Trophoblast cell (in vitro differentiated cells and primary cell): ENCODE results near the gene MED29.

Experiments
- DNase-seq, 2 donors: peaks; one replicate each; pipeline ENCODE4 v3.0.0-alpha.2; 2016
- H2AFZ ChIP-seq: 2 replicates; pipeline ENCODE4 v1.6.1; 2013; ENCODE audit warnings: low read length, moderate library complexity, mild to moderate bottlenecking; ENCODE audit not compliant: insufficient read depth, poor library complexity
- H2AK5ac ChIP-seq: 2 replicates; pipeline ENCODE4 v1.6.1; 2013; ENCODE audit warnings: mild to moderate bottlenecking, low read length
- H2BK120ac ChIP-seq: 2 replicates; pipeline ENCODE4 v1.6.1; 2013; ENCODE audit warnings: low read length, mild to moderate bottlenecking, moderate library complexity; ENCODE audit not compliant: insufficient read depth, poor library complexity
- H2BK12ac ChIP-seq: 2 replicates; pipeline ENCODE4 v1.6.1; 2013; ENCODE audit warnings: mild to moderate bottlenecking, low read length, moderate library complexity
- H2BK5ac ChIP-seq: 2 replicates; pipeline ENCODE4 v1.6.1; 2013; ENCODE audit warnings: low read length, low read depth, moderate library complexity, mild to moderate bottlenecking; ENCODE audit not compliant: poor library complexity
- H3K14ac ChIP-seq: 2 replicates; pipeline ENCODE4 v1.6.1; 2013; ENCODE audit warnings: mild to moderate bottlenecking, low read length
- H3K18ac ChIP-seq: 2 replicates; pipeline ENCODE4 v1.6.1; 2013; ENCODE audit warnings: mild to moderate bottlenecking, low read length
- H3K23ac ChIP-seq: 2 replicates; pipeline ENCODE4 v1.6.1; 2013; ENCODE audit warnings: low read length
- H3K27ac ChIP-seq: 2 replicates; pipeline ENCODE4 v1.5.1; 2013; ENCODE audit warnings: low read depth, mild to moderate bottlenecking, inconsistent platforms, low read length, moderate library complexity
- H3K27me3 ChIP-seq: 2 replicates; pipeline ENCODE4 v1.6.1; 2013; ENCODE audit warnings: inconsistent platforms, mild to moderate bottlenecking, low read length, moderate library complexity; ENCODE audit not compliant: insufficient read depth
- H3K36me3 ChIP-seq, 2 experiments: 1 replicate in 1 of 2; 2 replicates in 1 of 2; pipeline ENCODE4 v1.6.1; 2013; ENCODE audit warnings: low read length in 2 of 2, mild to moderate bottlenecking in 2 of 2, moderate library complexity in 1 of 2; ENCODE audit not compliant: insufficient read depth in 2 of 2, control insufficient read depth in 1 of 2
- H3K4ac ChIP-seq: 2 replicates; pipeline ENCODE4 v1.6.1; 2013; ENCODE audit warnings: low read depth, mild to moderate bottlenecking, low read length, moderate library complexity
- H3K4me1 ChIP-seq, 2 experiments: 1 replicate in 1 of 2; 2 replicates in 1 of 2; pipeline ENCODE4 v1.6.1; 2013; ENCODE audit warnings: low read length in 2 of 2, mild to moderate bottlenecking in 2 of 2, moderate library complexity in 1 of 2; ENCODE audit not compliant: insufficient read depth in 2 of 2, control insufficient read depth in 1 of 2
- H3K4me2 ChIP-seq: 2 replicates; pipeline ENCODE4 v1.6.1; 2013; ENCODE audit warnings: inconsistent platforms, mild to moderate bottlenecking, low read length, moderate library complexity
- H3K4me3 ChIP-seq: 2 replicates; pipeline ENCODE4 v1.5.1; 2013; ENCODE audit warnings: mild to moderate bottlenecking, low read depth, low read length, inconsistent platforms
- H3K79me1 ChIP-seq: one replicate; pipeline ENCODE4 v1.6.1; 2013; ENCODE audit warnings: low read length
- H3K79me2 ChIP-seq: 2 replicates; pipeline ENCODE4 v1.6.1; 2013; ENCODE audit warnings: low read length, mild to moderate bottlenecking; ENCODE audit not compliant: control insufficient read depth, insufficient read depth, poor library complexity
- H3K9ac ChIP-seq: 2 replicates; pipeline ENCODE4 v1.6.1; 2013; ENCODE audit warnings: mild to moderate bottlenecking, low read length
- H3K9me3 ChIP-seq: 2 replicates; pipeline ENCODE4 v1.6.1; 2013; ENCODE audit warnings: low read depth, mild to moderate bottlenecking, control low read depth, inconsistent platforms, low read length; ENCODE audit not compliant: insufficient read depth
- H4K12ac ChIP-seq: 2 replicates; pipeline ENCODE4 v1.6.1; 2013; ENCODE audit warnings: low read depth, mild to moderate bottlenecking, low read length, moderate library complexity
- H4K8ac ChIP-seq: 2 replicates; pipeline ENCODE4 v1.6.1; 2013; ENCODE audit warnings: low read depth, mild to moderate bottlenecking, low read length, moderate library complexity
- H4K91ac ChIP-seq: one replicate; pipeline ENCODE4 v1.6.1; 2013; ENCODE audit warnings: low read depth, mild to moderate bottlenecking, low read length, moderate library complexity
- whole genome bisulfite sequencing: extraction: QIAGEN DNeasy Blood & Tissue Kit; methylation state at CpG from one replicate; pipeline ENCODE4 v1.1.7; 2013; ENCODE audit warnings: missing lambda C conversion rate; ENCODE audit not compliant: insufficient read length, insufficient coverage; ENCODE audit errors: extremely low coverage; 5-methylcytosine and 5-hydroxymethylcytosine counted together

Gene MED29

DNA sequence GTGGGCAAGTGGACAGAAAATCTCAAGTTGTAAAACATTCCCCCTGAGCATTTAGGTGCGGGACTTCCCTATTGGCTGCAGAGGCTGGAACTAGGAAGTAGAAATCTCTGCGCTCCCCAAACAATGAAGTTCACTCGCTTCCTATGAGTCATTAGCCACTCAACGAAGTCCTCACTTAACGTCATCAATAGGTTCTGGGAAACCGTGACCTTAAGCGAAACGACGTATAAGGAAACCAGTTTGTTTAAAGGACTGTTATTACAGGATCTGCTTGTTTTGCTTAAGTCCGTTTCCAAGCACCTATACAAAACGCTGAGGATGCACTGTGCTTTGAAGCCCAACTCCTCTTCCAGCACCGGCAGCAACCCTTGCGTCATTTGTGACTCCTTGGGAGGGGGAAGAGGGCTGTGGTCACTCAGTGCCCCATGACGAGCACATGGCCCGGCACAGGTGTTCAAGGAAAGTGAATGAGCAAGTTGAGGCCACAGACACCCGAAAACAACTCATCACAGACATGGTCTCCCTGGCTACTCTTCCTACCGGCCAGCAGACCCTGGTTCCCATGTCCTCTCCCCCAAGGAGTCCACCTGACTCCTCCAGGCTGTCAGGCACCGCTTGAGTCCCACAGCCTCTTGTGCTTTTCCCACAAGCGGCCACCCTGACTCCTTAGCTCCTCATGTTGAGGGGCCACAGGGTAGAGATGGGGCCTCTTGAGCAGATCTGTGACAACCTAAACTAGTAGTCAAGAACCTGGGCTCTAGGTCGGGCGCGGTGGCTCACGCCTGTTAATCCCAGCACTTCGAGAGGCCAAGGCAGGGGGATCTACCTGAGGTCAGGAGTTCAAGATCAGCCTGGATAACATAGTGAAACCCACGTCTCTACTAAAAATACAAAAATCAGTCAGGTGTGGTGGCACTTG lies 39.8 kb downstream of the MED29 start:
- no peaks in the 10 kb centered on the region for H3K9me3 ChIP-seq
- no peak overlapping the region for H2AK5ac ChIP-seq
- H3K27ac ChIP-seq: peak overlapping the region; percentile 4
- no peak overlapping the region for H3K18ac ChIP-seq
- peaks cover 13 to 26% of the 10 kb centered on the region in 2 experiments for H3K4me1 ChIP-seq
- no peak overlapping the region for H2BK120ac ChIP-seq
- no CpG with 5 or more reads among the region's 25 CpGs for WGBS
- H3K23ac ChIP-seq: no peak overlapping the region
- H2BK12ac ChIP-seq: no peak overlapping the region
- H3K14ac ChIP-seq: no peak overlapping the region
- no peak overlapping the region for H3K4me3 ChIP-seq
- peak; percentile 86 to 93 for DNase-seq
- no peak overlapping the region for H2BK5ac ChIP-seq
- no peaks in the 10 kb centered on the region for H3K27me3 ChIP-seq
- H3K79me2 ChIP-seq: peaks cover 8% of the 10 kb centered on the region
- no peak overlapping the region for H2AFZ ChIP-seq
- no peak overlapping the region for H4K8ac ChIP-seq
- no peak overlapping the region for H3K4me2 ChIP-seq
- no peak overlapping the region for H3K4ac ChIP-seq
- H4K91ac ChIP-seq: no peak overlapping the region
- H4K12ac ChIP-seq: no peak overlapping the region
- H3K79me1 ChIP-seq: peaks cover 14% of the 10 kb centered on the region
- H3K9ac ChIP-seq: no peak overlapping the region
- H3K36me3 ChIP-seq: peaks cover 22 to 26% of the 10 kb centered on the region in 2 experiments

DNA sequence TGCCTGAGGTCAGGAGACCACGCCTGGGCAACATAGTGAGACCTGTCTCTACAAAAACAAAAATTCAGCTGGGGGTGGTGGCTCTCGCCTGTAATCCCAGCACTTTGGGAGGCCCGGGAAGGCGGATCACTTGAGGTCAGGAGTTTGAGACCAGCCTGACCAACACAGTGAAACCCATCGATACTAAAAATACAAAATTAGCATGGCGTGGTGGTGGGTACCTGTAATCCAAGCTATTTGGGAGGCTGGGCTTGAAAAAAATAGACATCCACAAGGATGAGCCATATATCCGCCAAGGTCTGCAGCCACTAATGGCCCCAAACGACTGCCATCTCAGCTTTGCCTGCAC lies 41.5 kb downstream of the MED29 start:
- no peak overlapping the region for H3K14ac ChIP-seq
- H3K79me1 ChIP-seq: peaks cover 16% of the 10 kb centered on the region
- no peak overlapping the region for H4K8ac ChIP-seq
- no peak for DNase-seq
- H3K79me2 ChIP-seq: peaks cover 10% of the 10 kb centered on the region
- no CpG with 5 or more reads among the region's 8 CpGs for WGBS
- H2BK120ac ChIP-seq: no peak overlapping the region
- no peak overlapping the region for H3K18ac ChIP-seq
- no peak overlapping the region for H2BK12ac ChIP-seq
- H2BK5ac ChIP-seq: no peak overlapping the region
- H3K27ac ChIP-seq: no peak overlapping the region
- no peak overlapping the region for H4K91ac ChIP-seq
- H3K4me3 ChIP-seq: no peak overlapping the region
- no peak overlapping the region for H3K23ac ChIP-seq
- H3K4me2 ChIP-seq: no peak overlapping the region
- no peak overlapping the region for H2AFZ ChIP-seq
- H3K4ac ChIP-seq: no peak overlapping the region
- H3K9me3 ChIP-seq: no peaks in the 10 kb centered on the region
- H3K36me3 ChIP-seq: peaks cover 22 to 26% of the 10 kb centered on the region in 2 experiments
- no peak overlapping the region for H2AK5ac ChIP-seq
- H4K12ac ChIP-seq: no peak overlapping the region
- no peaks in the 10 kb centered on the region for H3K27me3 ChIP-seq
- H3K9ac ChIP-seq: no peak overlapping the region
- peaks cover 17 to 27% of the 10 kb centered on the region in 2 experiments for H3K4me1 ChIP-seq

DNA sequence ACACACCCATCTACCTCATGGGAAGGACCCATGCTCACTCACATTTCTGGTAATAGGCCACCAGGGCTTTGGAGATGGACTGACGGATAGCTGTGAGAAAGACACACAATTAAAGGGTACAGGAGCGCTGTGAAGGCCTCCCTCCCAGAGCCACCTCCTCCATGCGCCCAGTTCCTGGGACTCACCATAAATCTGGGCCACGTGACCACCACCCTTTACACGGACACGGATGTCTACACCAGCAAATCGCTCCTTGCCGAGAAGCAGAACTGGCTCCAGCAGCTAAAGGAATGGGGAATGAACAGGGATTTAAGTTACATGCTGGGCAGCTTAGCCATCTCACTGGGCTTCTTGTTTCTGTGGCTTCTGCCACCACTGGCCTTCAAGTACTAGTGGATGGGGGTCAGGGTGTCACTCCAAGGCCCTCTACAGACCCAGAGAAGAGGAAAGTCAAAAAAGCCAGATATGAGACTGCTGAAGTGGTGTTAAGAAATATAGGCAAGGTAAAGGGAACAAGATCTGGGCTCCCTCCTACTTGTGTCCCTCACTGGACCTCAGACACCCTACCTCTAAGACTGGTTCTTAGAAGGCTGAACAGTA lies 42.4 kb downstream of the MED29 start:
- H3K9ac ChIP-seq: no peak overlapping the region
- DNase-seq: no peak
- H3K9me3 ChIP-seq: no peaks in the 10 kb centered on the region
- H3K36me3 ChIP-seq: peaks cover 22 to 26% of the 10 kb centered on the region in 2 experiments
- no CpG with 5 or more reads among the region's 8 CpGs for WGBS
- H2BK12ac ChIP-seq: no peak overlapping the region
- H3K27ac ChIP-seq: no peak overlapping the region
- peaks cover 11 to 24% of the 10 kb centered on the region in 2 experiments for H3K4me1 ChIP-seq
- no peak overlapping the region for H4K12ac ChIP-seq
- peaks cover 10% of the 10 kb centered on the region for H3K79me1 ChIP-seq
- H3K23ac ChIP-seq: no peak overlapping the region
- H2BK5ac ChIP-seq: no peak overlapping the region
- H3K79me2 ChIP-seq: peaks cover 10% of the 10 kb centered on the region
- peak overlapping the region; percentile 4 for H3K4ac ChIP-seq
- no peak overlapping the region for H3K18ac ChIP-seq
- no peak overlapping the region for H3K4me3 ChIP-seq
- no peak overlapping the region for H3K14ac ChIP-seq
- H3K4me2 ChIP-seq: no peak overlapping the region
- H4K8ac ChIP-seq: no peak overlapping the region
- H4K91ac ChIP-seq: no peak overlapping the region
- no peak overlapping the region for H2AFZ ChIP-seq
- no peak overlapping the region for H2AK5ac ChIP-seq
- no peaks in the 10 kb centered on the region for H3K27me3 ChIP-seq
- no peak overlapping the region for H2BK120ac ChIP-seq

- Histone ChIP-seq H4K91ac (no peak overlapping the region), H4K8ac (no peak overlapping the region), H3K9ac (peak overlapping the region; percentile 37), H3K4me1 (peaks cover 5 to 18% of the 10 kb centered on the region in 2 experiments), H3K4me3 (peak overlapping the region; percentile 28), H3K4me2 (peak overlapping the region; percentile 88), H3K4ac (peak overlapping the region; percentile 78), H3K79me2 (peaks cover 10% of the 10 kb centered on the region), H2BK5ac (no peak overlapping the region), H3K14ac (no peak overlapping the region), H3K27ac (no peak overlapping the region), H3K18ac (no peak overlapping the region), H4K12ac (no peak overlapping the region), H2BK12ac (no peak overlapping the region), H2AK5ac (no peak overlapping the region), H3K27me3 (no peaks in the 10 kb centered on the region), H3K23ac (no peak overlapping the region), H3K9me3 (no peaks in the 10 kb centered on the region), H2AFZ (no peak overlapping the region), H2BK120ac (no peak overlapping the region), H3K79me1 (peaks cover 6% of the 10 kb centered on the region), H3K36me3 (peaks cover 22 to 26% of the 10 kb centered on the region in 2 experiments)
- WGBS: no CpG with 5 or more reads among the region's 10 CpGs
- DNase-seq: no peak
Observed at GRCh38 chr19:39434123-39435076, 43.2 kb downstream of the MED29 start.
